Gastrocnemius medialis (tissue), 4 donors: ENCODE measurements around the gene ANKRD11.

Experiments
- POLR2A ChIP-seq, 2 donors: fragments of 450-650 bp; IDR thresholded peaks; one replicate each; pipeline ENCODE4 v1.6.1; 2017; ENCODE audit warnings: antibody characterized with exemption in 2 of 2, mild to moderate bottlenecking in 2 of 2, moderate library complexity in 2 of 2
- TF ChIP-seq, protein P1 (sequence below), 5 experiments: fragments of 450-650 bp in 3 of 5; fragments of 200-600 bp in 2 of 5; sonication (generic) in 2 of 5; IDR thresholded peaks in 4 of 5; conservative IDR thresholded peaks in 1 of 5; 1 replicate in 4 of 5; 2 replicates in 1 of 5; pipeline ENCODE4 v1.5.1; 2016 to 2019; ENCODE audit warnings: antibody characterized with exemption in 5 of 5, mild to moderate bottlenecking in 3 of 5, moderate library complexity in 3 of 5

DNA sequence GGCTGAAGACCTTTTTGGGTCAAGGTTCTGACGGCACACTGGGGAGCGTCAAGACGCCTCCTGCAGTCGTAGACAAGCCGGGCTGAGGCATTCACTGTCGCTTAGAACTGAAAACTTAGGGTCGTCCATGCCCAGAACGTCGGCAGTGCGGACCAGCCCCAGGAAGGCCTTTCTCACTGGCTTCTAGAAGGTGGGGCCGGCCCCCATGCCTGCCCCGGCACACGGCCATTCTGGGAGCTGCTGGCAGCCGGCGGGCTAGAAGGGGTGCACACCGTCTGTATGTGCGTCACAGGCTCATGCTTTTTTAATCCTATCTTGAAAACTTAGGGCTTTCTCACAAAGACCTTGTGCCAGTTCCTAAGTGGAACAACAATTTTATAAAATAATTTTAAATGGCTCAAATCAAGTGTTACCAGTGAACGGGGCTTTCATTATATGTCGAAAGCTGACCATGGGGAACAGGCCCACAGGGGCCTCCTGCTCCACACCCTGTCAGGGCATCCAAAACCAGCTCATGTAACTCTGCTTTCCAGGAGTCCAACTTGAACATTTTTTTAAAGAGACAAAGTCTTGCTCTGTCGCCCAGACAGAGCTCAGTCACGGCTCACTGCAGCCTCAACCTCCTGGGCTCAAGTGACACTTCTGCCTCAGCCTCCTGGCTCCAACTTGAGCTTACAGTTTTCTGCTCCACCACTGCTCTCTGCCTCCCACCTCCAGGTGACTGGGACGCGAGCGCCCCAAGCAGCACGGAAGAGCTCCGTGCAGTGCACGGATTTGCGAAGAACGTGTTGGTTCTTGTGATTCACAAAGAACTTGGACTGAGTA lies 111.2 kb downstream of the ANKRD11 start:
- TF ChIP-seq, protein P1, sequence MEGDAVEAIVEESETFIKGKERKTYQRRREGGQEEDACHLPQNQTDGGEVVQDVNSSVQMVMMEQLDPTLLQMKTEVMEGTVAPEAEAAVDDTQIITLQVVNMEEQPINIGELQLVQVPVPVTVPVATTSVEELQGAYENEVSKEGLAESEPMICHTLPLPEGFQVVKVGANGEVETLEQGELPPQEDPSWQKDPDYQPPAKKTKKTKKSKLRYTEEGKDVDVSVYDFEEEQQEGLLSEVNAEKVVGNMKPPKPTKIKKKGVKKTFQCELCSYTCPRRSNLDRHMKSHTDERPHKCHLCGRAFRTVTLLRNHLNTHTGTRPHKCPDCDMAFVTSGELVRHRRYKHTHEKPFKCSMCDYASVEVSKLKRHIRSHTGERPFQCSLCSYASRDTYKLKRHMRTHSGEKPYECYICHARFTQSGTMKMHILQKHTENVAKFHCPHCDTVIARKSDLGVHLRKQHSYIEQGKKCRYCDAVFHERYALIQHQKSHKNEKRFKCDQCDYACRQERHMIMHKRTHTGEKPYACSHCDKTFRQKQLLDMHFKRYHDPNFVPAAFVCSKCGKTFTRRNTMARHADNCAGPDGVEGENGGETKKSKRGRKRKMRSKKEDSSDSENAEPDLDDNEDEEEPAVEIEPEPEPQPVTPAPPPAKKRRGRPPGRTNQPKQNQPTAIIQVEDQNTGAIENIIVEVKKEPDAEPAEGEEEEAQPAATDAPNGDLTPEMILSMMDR (IDR thresholded peaks at IDR 0.05 in 4 of 5, conservative IDR thresholded peaks at IDR 0.05 in 1 of 5), result peak in 1 of 5 experiments; percentile 31
- TF ChIP-seq POLR2A (IDR thresholded peaks at IDR 0.05), result no peak
